ENCODE data around the gene ABCC4. TPM values are rescaled to one million over a fixed set of nuclear protein-coding genes. Genes with fewer than 3 reads are reported as not detected.

The ABCC4 gene
- total and polyA plus RNA-seq, 9 of the 15 experiments (the other 6 are each of a cell fraction or from before 2014, with no cell fraction given), result 9.4 to 46.1 (median 25.4) TPM

DNA sequence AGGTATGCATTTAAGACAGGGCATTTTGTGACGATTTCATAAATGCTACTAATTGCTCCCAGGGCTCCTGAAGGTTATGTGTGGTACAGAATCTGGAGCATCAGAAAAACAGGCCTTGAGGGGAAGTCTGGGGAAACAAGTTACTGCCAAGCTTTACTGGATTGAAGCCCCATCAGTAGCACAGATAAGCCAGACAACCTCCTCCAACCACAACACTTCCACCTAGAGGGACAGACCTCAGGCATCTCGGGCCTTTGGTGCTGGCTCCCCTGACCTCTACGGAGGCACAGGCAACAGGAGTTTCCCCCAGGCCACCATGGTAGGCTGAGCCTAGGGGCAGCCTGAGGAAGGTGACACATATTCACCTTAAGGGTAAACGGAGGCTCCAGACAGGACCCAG, 54.1 kb downstream of the ABCC4 start:
- 0 out of 2 replicates have a peak, but pooled peaks cover 4% of the 10 kb centered on the region for H4K20me1 ChIP-seq (replicated peaks; ENCODE audit: control insufficient read depth, insufficient read depth, low read length)
- H3K36me3 ChIP-seq (ENCODE audit: control insufficient read depth, insufficient read depth, low read length), result peaks cover 29% of the 10 kb centered on the region; the same call in 2 of the 3 replicates
- peak in 1 of 4 experiments; percentile 32 for DNase-seq (ENCODE audit: extremely low read depth in 1 of 4, low spot score in 3 of 4)
- in situ Hi-C loops (cut with MboI) (no loop called here), intact Hi-C loops (cut with micrococcal nuclease) (no loop called here)
- peaks cover 46% of the 10 kb centered on the region for H3K79me2 ChIP-seq (ENCODE audit: control insufficient read depth, insufficient read depth, low read length)
- peak overlapping the region; percentile 34; the same call in 1 of the 3 replicates for H3K27ac ChIP-seq (ENCODE audit: extremely low read depth, low read depth, low read length)
- no peak for FAIRE-seq
- H2AFZ ChIP-seq (ENCODE audit: low read depth, low read length), result no peak overlapping the region
- peaks cover 21 to 37% of the 10 kb centered on the region in 2 experiments for H3K4me1 ChIP-seq (replicated peaks in 1 of 2; ENCODE audit: control insufficient read depth in 2 of 2, insufficient read depth in 2 of 2, low read length in 2 of 2)
- H3K9me3 ChIP-seq (replicated peaks; ENCODE audit: control insufficient read depth, insufficient read depth, low read depth, low read length), result no peaks in the 10 kb centered on the region
- peak overlapping the region; percentile 48; the same call in 1 of the 2 replicates for H3K4me2 ChIP-seq (ENCODE audit: insufficient read depth, low read length)
- H3K9me1 ChIP-seq (ENCODE audit: control insufficient read depth, insufficient read depth, low read length), result no peaks in the 10 kb centered on the region
- ATAC-seq, result peak; percentile 12; the same call in 2 of the 3 replicates
- CTCF ChIA-PET (ENCODE audit: low intra/inter-chr PET ratio), result no interaction called here
- H3K9ac ChIP-seq (ENCODE audit: insufficient read depth in 1 of 2, low read depth in 2 of 2, low read length in 2 of 2), result peak overlapping the region in 1 of 2 experiments; percentile 69; a peak in 1 of 4 replicates
- BruUV-seq (replicated peaks), result no TSS peak
- H3K4me3 ChIP-seq, result no peak overlapping the region
- POLR2A ChIA-PET, result interaction anchor here (0.7 kb wide), 2 partner anchors 9 to 26 kb away, joined by 3 read pairs; no protein-coding TSS in a partner anchor
- WGBS (ENCODE audit: insufficient coverage, low coverage, missing lambda C conversion rate), result 38% methylated on average over 4 of the region's 4 CpGs
- H3K27me3 ChIP-seq (ENCODE audit: control insufficient read depth in 2 of 2, insufficient read depth in 2 of 2, low read length in 2 of 2), result no peaks in the 10 kb centered on the region
- TF ChIP-seq, protein P1, sequence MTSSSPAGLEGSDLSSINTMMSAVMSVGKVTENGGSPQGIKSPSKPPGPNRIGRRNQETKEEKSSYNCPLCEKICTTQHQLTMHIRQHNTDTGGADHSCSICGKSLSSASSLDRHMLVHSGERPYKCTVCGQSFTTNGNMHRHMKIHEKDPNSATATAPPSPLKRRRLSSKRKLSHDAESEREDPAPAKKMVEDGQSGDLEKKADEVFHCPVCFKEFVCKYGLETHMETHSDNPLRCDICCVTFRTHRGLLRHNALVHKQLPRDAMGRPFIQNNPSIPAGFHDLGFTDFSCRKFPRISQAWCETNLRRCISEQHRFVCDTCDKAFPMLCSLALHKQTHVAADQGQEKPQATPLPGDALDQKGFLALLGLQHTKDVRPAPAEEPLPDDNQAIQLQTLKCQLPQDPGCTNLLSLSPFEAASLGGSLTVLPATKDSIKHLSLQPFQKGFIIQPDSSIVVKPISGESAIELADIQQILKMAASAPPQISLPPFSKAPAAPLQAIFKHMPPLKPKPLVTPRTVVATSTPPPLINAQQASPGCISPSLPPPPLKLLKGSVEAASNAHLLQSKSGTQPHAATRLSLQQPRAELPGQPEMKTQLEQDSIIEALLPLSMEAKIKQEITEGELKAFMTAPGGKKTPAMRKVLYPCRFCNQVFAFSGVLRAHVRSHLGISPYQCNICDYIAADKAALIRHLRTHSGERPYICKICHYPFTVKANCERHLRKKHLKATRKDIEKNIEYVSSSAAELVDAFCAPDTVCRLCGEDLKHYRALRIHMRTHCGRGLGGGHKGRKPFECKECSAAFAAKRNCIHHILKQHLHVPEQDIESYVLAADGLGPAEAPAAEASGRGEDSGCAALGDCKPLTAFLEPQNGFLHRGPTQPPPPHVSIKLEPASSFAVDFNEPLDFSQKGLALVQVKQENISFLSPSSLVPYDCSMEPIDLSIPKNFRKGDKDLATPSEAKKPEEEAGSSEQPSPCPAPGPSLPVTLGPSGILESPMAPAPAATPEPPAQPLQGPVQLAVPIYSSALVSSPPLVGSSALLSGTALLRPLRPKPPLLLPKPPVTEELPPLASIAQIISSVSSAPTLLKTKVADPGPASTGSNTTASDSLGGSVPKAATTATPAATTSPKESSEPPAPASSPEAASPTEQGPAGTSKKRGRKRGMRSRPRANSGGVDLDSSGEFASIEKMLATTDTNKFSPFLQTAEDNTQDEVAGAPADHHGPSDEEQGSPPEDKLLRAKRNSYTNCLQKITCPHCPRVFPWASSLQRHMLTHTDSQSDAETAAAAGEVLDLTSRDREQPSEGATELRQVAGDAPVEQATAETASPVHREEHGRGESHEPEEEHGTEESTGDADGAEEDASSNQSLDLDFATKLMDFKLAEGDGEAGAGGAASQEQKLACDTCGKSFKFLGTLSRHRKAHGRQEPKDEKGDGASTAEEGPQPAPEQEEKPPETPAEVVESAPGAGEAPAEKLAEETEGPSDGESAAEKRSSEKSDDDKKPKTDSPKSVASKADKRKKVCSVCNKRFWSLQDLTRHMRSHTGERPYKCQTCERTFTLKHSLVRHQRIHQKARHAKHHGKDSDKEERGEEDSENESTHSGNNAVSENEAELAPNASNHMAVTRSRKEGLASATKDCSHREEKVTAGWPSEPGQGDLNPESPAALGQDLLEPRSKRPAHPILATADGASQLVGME (CRISPR knock-in tag; IDR thresholded peaks at IDR 0.05), result no peak
- TF ChIP-seq SRSF3 (IDR thresholded peaks at IDR 0.05; ENCODE audit: insufficient read depth, low read length) (no peak), ZNF239 (CRISPR knock-in tag; IDR thresholded peaks at IDR 0.05) (no peak), SMARCB1 (IDR thresholded peaks at IDR 0.05; ENCODE audit: insufficient read length, low read depth) (no peak), ZNF263 (CRISPR knock-in tag; IDR thresholded peaks at IDR 0.05; ENCODE audit: borderline replicate concordance) (no peak), GABPB2 (CRISPR knock-in tag; conservative IDR thresholded peaks at IDR 0.05) (no peak), ZBTB8A (IDR thresholded peaks at IDR 0.05; ENCODE audit: partially characterized antibody) (no peak), ZNF584 (CRISPR knock-in tag; IDR thresholded peaks at IDR 0.05; ENCODE audit: low read depth) (no peak), HNRNPUL1 (IDR thresholded peaks at IDR 0.05; ENCODE audit: low read length) (no peak)
- TF ChIP-seq, protein P2, sequence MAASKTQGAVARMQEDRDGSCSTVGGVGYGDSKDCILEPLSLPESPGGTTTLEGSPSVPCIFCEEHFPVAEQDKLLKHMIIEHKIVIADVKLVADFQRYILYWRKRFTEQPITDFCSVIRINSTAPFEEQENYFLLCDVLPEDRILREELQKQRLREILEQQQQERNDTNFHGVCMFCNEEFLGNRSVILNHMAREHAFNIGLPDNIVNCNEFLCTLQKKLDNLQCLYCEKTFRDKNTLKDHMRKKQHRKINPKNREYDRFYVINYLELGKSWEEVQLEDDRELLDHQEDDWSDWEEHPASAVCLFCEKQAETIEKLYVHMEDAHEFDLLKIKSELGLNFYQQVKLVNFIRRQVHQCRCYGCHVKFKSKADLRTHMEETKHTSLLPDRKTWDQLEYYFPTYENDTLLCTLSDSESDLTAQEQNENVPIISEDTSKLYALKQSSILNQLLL (CRISPR knock-in tag; IDR thresholded peaks at IDR 0.05; ENCODE audit: borderline replicate concordance), result no peak

Data from K562 (cell line).